ENCODE measurements around the gene THOC2.
"Not testable (repeated sequence)": the region's sequence is repeated elsewhere in the genome, so short reads cannot be mapped to it uniquely, and the experiment has no call there.

Gene THOC2

DNA sequence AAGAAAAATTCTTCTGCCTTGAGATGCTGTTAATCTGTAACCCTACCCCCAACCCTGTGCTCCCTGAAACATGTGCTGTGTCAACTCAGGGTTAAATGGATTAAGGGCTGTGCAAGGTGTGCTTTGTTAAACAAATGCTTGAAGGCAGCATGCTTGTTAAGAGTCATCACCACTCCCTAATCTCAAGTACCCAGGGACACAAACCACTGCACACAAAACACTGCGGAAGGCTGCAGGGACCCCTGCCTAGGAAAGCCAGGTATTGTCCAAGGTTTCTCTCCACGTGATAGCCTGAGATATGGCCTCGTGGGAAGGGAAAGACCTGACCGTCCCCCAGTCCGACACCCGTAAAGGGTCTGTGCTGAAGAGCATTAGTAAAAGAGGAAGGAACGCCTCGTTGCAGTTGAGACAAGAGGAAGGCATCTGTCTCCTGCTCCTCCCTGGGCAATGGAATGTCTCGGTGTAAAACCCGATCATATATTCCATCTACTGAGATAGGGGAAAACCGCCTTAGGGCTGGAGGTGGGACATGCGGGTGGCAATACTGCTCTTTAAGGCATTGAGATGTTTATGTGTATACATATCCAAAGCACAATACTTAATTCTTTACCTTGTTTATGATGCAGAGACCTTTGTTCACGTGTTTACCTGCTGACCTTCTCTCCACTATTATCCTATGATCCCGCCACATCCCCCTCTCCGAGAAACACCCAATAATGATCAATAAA lies 53.0 kb downstream of the THOC2 start:
- DNase-seq (ENCODE audit: low read depth in 2 of 3, low spot score in 2 of 3): not testable (repeated sequence)

GRCh38 chrX:123675154-123675553 lies 57.7 kb downstream of the THOC2 start:
- DNase-seq (ENCODE audit: low read depth in 2 of 3, low spot score in 2 of 3): no peak

- no peak for DNase-seq (ENCODE audit: low read depth in 2 of 3, low spot score in 2 of 3)
These were observed 59.0 kb downstream of the THOC2 start for GRCh38 chrX:123673813-123674212.

DNA sequence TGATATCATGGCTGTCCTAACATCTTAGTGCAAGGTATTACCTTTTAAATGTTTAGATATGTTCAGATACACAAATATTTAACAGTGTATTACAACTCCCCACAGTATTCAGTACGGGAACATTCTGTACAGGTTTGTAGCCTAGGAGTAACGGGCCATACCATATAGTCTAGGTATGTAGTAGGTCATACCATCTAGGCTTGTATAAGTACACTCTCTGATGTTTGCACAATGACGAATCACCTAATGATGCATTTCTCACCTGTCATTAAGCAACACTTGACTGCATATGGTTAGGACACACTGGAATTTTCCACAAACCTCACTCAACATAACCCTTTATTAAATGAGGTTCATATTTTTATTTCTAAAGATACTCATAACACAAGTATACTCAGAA lies 67.7 kb downstream of the THOC2 start:
- no peak for DNase-seq (ENCODE audit: low read depth in 2 of 3, low spot score in 2 of 3)

DNA sequence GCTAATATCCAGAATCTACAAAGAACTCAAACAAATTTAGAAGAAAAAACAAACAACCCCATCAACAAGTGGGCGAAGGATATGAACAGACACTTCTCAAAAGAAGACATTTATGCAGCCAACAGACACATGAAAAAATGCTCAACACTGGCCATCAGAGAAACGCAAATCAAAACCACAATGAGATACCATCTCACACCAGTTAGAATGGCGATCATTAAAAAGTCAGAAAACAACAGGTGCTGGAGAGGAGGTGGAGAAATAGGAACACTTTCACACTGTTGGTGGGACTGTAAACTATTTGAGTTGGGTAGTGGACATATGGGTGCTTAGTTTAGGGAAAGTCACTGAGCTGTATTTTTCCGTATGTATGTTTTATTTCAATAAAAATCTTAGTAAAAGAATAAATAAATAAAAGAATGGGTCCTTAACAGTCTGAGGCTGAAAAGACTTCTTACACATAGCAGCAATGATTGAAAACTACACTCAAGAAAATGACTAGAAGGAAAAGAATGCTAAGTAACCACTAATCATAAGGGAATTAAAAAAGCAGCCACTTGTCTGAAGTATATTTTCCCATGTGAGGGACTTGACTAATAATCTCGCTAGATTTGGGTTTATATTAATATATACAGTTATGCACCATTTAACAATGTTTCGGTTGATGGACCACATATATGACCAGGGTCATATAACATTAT lies 68.2 kb downstream of the THOC2 start:
- not testable (repeated sequence) for DNase-seq (ENCODE audit: low read depth in 2 of 3, low spot score in 2 of 3)

- not testable (repeated sequence) for DNase-seq (ENCODE audit: low read depth in 2 of 3, low spot score in 2 of 3)
These were observed 69.1 kb downstream of the THOC2 start for GRCh38 chrX:123663720-123664119.

- DNase-seq (ENCODE audit: low read depth in 2 of 3, low spot score in 2 of 3): not testable (repeated sequence)
These were observed 76.3 kb downstream of the THOC2 start for GRCh38 chrX:123656507-123656906.

GRCh38 chrX:123648811-123649181 lies 84.1 kb downstream of the THOC2 start:
- DNase-seq (ENCODE audit: low read depth in 2 of 3, low spot score in 2 of 3): not testable (repeated sequence)

DNA sequence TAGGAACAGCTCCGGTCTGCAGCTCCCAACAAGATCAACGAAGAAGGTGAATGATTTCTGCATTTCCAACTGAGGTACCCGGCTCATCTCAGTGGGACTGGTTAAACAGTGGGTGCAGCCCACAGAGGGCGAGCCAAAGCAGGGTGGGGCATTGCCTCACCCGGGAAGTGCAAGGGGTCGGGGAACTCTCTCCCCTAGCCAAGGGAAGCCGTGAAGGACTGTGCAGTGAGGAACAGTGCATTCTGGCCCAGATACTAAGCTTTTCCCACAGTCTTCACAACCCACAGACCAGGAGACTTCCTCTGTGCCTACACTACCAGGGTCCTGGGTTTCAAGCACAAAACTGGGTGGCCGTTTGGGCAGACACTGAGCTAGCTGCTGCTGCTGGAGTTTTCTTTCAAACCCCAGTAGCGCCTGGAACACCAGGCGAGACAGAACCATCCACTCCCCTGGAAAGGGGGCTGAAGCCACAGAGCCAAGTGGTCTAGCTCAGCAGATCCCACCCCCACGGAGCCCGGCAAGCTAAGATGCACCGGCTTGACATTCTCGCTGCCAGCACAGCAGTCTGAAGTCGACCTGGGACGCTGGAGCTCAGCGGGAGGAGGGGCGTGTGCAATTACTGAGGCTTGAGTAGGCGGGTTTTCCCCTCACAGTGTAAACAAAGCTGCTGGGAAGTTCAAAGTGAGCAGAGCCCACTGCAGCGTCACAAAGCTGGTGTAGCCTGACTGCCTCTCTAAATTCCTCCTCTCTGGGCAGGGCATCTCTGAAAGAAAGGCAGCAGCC lies 84.6 kb downstream of the THOC2 start:
- no peak for DNase-seq (ENCODE audit: low read depth in 2 of 3, low spot score in 2 of 3)

DNA sequence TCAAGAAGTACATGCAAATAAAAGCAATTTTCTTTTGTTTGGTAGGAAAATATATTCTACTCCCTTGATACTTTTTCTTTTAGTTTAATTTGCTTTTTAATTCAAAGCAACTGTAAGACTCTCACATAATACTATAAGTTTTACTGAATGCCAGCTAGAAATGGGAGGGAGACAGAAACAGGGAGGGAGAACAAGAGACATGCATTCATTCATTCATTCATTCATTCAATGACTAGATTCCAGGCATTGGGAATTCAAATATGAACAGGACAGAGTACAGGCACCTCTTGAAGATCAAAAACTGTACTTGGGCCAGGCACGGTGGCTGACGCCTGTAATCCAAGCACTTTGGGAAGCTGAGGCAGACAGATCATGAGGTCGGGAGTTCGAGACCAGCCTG lies 85.6 kb downstream of the THOC2 start:
- DNase-seq (ENCODE audit: low read depth in 2 of 3, low spot score in 2 of 3): no peak

- no peak for DNase-seq (ENCODE audit: low read depth in 2 of 3, low spot score in 2 of 3)
These were observed 103.3 kb downstream of the THOC2 start for GRCh38 chrX:123629502-123629901.

- DNase-seq (ENCODE audit: low read depth in 2 of 3, low spot score in 2 of 3): no peak
These were observed 105.9 kb downstream of the THOC2 start for GRCh38 chrX:123626962-123627361.

DNA sequence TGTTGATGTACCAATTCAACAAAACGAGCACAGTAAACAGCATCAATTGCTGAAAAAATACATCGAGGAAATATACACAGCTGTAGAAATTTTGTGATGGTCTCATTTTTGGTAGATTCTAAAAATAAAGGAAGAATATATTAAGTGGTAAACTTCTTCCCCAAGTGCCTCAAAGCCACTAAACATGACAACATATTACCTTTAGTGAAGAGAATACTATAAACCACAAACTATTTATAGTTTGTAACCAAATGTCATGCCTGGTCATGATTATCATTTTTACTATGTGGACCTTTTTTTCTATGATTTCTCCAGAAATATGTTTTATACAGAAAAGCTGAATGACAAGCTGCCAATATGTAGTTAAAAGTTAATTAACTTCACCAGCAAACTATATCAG lies 106.9 kb downstream of the THOC2 start:
- no peak for DNase-seq (ENCODE audit: low read depth in 2 of 3, low spot score in 2 of 3)

GRCh38 chrX:123625477-123625876 lies 107.4 kb downstream of the THOC2 start:
- no peak for DNase-seq (ENCODE audit: low read depth in 2 of 3, low spot score in 2 of 3)

- no peak for DNase-seq (ENCODE audit: low read depth in 2 of 3, low spot score in 2 of 3)
These were observed 115.8 kb downstream of the THOC2 start for GRCh38 chrX:123617007-123617406.

DNA sequence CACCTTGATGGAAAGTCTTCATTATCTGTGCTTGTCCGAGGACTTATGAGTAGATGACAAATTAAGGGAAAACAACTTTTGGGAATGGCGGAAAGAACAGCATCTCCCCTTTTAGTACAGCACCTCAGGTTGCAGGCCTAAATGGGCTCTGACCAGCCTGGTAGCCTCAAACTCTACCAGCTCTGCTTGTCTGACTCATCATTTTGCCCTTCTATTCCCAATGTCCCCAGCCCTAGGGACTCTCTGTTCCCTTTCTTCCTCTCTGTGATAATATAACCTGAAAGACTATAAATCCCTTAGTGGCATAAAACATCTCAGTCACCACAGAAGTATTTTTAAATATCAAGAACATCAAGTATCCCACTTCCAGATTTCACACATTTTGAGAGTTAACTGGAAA lies 121.9 kb downstream of the THOC2 start:
- no peak for DNase-seq (ENCODE audit: low read depth in 2 of 3, low spot score in 2 of 3)

DNA sequence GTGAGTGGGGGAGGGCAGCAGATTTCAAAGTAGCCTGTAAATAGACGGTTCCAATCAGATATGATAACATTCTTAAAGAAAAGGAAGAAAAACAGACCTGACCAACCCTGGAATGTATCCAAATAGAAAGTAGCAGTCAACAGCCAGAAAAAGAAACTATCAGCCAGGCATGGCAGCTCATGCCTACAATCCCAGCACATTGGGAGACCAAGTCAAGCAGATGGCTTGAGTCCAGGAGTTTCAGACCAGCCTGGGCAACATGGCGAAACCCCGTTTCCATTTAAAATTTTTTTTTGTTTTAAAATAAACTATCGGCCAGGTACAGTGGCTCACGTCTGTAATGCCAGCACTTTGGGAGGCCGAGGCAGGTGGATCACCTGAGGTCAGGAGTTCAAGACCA lies 125.0 kb downstream of the THOC2 start:
- no peak for DNase-seq (ENCODE audit: low read depth in 2 of 3, low spot score in 2 of 3)

- DNase-seq (ENCODE audit: low read depth in 2 of 3, low spot score in 2 of 3): no peak
These were observed 125.6 kb downstream of the THOC2 start for GRCh38 chrX:123607270-123607669.

- no peak for DNase-seq (ENCODE audit: low read depth in 2 of 3, low spot score in 2 of 3)
These were observed 129.4 kb downstream of the THOC2 start for GRCh38 chrX:123603491-123603890.

DNA sequence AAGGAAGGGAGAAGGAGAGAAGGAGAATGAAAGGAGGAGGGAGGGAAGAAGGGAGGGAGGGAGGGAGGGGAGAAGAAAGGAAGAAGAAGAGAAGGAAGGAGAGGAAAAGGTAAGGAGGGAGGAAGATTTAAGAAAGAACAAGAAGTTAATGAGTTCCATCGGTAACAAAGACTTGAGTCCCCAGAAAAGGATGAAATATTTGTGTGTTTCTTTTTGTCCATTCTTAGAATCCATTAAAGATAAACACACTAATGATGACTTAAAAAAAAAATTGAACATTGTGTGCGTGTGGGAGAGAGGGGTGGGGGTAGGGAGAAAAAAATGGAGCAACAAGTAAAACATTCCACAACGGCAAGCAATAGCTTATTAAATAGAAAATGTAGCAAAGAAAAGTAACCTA lies 131.4 kb downstream of the THOC2 start:
- no peak for DNase-seq (ENCODE audit: low read depth in 2 of 3, low spot score in 2 of 3)

DNA sequence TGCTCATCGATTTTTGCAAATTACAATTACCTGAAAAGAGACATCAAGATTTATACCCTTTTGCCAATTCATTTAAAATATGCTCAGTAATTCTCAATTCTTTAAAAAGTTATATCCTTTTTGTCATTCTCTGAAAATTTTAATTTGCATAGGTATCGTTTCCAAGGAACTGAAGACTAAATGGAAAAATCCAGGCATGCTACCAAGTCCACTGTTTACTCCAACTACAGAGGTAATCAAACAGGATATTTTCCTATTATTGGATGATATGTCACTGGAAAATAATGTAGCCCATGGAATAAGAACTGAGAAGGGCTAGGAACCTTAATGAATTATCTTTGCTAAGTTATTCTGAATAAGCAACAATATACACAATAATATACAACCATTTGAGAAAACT lies 132.7 kb downstream of the THOC2 start:
- DNase-seq (ENCODE audit: low read depth in 2 of 3, low spot score in 2 of 3): no peak

- DNase-seq (ENCODE audit: low read depth in 2 of 3, low spot score in 2 of 3): no peak
These were observed 141.9 kb downstream of the THOC2 start for GRCh38 chrX:123590842-123591486.

All from activated CD8-positive, alpha-beta memory T cell treated with anti-CD3 and anti-CD28 coated beads for 48 hours (primary cell).